Tibial nerve (tissue), 4 donors: ENCODE data around the gene GABRB2. TPM values are rescaled to one million over a fixed set of nuclear protein-coding genes. Genes with fewer than 3 reads are reported as not detected.

Source experiments
- DNase-seq, 2 donors: peaks; one replicate each; pipeline ENCODE4 v3.0.0-alpha.2; 2019; ENCODE audit warnings: low spot score in 2 of 2
- H3K27ac ChIP-seq, 4 donors: fragments of 200-600 bp; sonication (generic) in 3 of 4; one replicate each; pipeline ENCODE4 v1.5.1; 2017 to 2019; ENCODE audit warnings: mild to moderate bottlenecking in 1 of 4
- H3K27me3 ChIP-seq, 2 donors: fragments of 200-600 bp; sonication (generic) in 1 of 2; one replicate each; pipeline versions ENCODE4 v1.5.1 to v1.6.0; 2017 to 2019
- H3K36me3 ChIP-seq, 3 donors: fragments of 200-600 bp; sonication (generic); one replicate each; pipeline ENCODE4 v1.5.1; 2018 to 2019
- H3K4me1 ChIP-seq, 4 donors: fragments of 200-600 bp; sonication (generic) in 3 of 4; one replicate each; pipeline ENCODE4 v1.5.1; 2017 to 2019
- H3K4me3 ChIP-seq, 4 donors: fragments of 200-600 bp; sonication (generic) in 3 of 4; one replicate each; pipeline ENCODE4 v1.5.1; 2017 to 2019; ENCODE audit warnings: mild to moderate bottlenecking in 1 of 4, moderate library complexity in 1 of 4
- H3K9me3 ChIP-seq, 4 donors: fragments of 200-600 bp; sonication (generic) in 3 of 4; one replicate each; pipeline ENCODE4 v1.5.1; 2017 to 2019
- CTCF ChIP-seq, 5 experiments: fragments of 200-600 bp in 3 of 5; fragments of 450-650 bp in 2 of 5; sonication (generic) in 3 of 5; IDR thresholded peaks; one replicate each; pipeline ENCODE4 v1.5.1; 2016 to 2019; ENCODE audit warnings: antibody characterized with exemption in 5 of 5, mild to moderate bottlenecking in 3 of 5, moderate library complexity in 2 of 5
- EP300 ChIP-seq, 2 donors: sonication (generic); formaldehyde crosslinking; IDR thresholded peaks; one replicate each; pipeline ENCODE4 v1.6.1; 2017; ENCODE audit warnings: antibody characterized with exemption in 2 of 2, mild to moderate bottlenecking in 1 of 2
- POLR2A ChIP-seq, 2 donors: fragments of 450-650 bp; IDR thresholded peaks; one replicate each; pipeline ENCODE4 v1.6.1; 2017; ENCODE audit warnings: antibody characterized with exemption in 2 of 2, mild to moderate bottlenecking in 2 of 2, moderate library complexity in 2 of 2
- WGBS, 2 donors: methylation state at CpG; one replicate each; pipeline ENCODE4 v1.1.5; 2018; 5-methylcytosine and 5-hydroxymethylcytosine counted together
- total RNA-seq, 4 donors: library from RNA; depleted of rRNA; stranded (reverse); fragments of >200 nt; gene quantifications; one replicate each; pipeline ENCODE4 v1.1.0, GENCODE V29; 2016

Gene GABRB2
- total RNA-seq, 4 donors from 2014 or later, result 0.39 to 3.9 (median 3.0) TPM

GRCh38 chr5:161546095-161546469, 443 bp downstream of the GABRB2 start:
- TF ChIP-seq POLR2A (IDR thresholded peaks at IDR 0.05) (no peak), EP300 (IDR thresholded peaks at IDR 0.05) (no peak), CTCF (IDR thresholded peaks at IDR 0.05) (no peak)
- Histone ChIP-seq H3K27me3 (peaks cover 2 to 48% of the 10 kb centered on the region in 2 donors), H3K4me3 (peak overlapping the region in 3 of 4 donors; percentile 24 to 55 (median 34)), H3K9me3 (no peaks in the 10 kb centered on the region), H3K36me3 (no peaks in the 10 kb centered on the region), H3K4me1 (peaks cover 0 to 40% (median 8%) of the 10 kb centered on the region in 4 donors), H3K27ac (no peak overlapping the region)
- DNase-seq, result no peak
- 5 to 19% methylated on average over 8 of the region's 8 CpGs for WGBS, 2 donors

GRCh38 chr5:161545344-161546094, 1.0 kb downstream of the GABRB2 start:
- H3K4me3 ChIP-seq, result peak overlapping the region in 1 of 4 donors; percentile 55
- TF ChIP-seq CTCF (IDR thresholded peaks at IDR 0.05), result no peak
- TF ChIP-seq POLR2A (IDR thresholded peaks at IDR 0.05), result no peak
- no peak for TF ChIP-seq EP300 (IDR thresholded peaks at IDR 0.05)
- 16 to 17% methylated on average over 8 of the region's 8 CpGs for WGBS, 2 donors

GRCh38 chr5:161544350-161544765, 2.2 kb downstream of the GABRB2 start:
- TF ChIP-seq CTCF (IDR thresholded peaks at IDR 0.05) (peak; percentile 56 to 75 (median 63)), POLR2A (IDR thresholded peaks at IDR 0.05) (no peak)
- peaks cover 2 to 47% of the 10 kb centered on the region in 2 donors for H3K27me3 ChIP-seq
- no peak for DNase-seq
- no peak overlapping the region for H3K4me3 ChIP-seq
- WGBS, 2 donors, result 3 to 5% methylated on average over 7 of the region's 7 CpGs
- no peak overlapping the region for H3K27ac ChIP-seq
- no peaks in the 10 kb centered on the region for H3K36me3 ChIP-seq
- H3K4me1 ChIP-seq, result peaks cover 0 to 40% (median 8%) of the 10 kb centered on the region in 4 donors
- H3K9me3 ChIP-seq, result no peaks in the 10 kb centered on the region

More at GRCh38 chr5:161545344-161546094, 1.0 kb downstream of the GABRB2 start:
- Histone ChIP-seq H3K4me1 (peaks cover 0 to 40% (median 8%) of the 10 kb centered on the region in 4 donors), H3K27ac (no peak overlapping the region), H3K27me3 (peaks cover 2 to 48% of the 10 kb centered on the region in 2 donors), H3K36me3 (no peaks in the 10 kb centered on the region), H3K9me3 (no peaks in the 10 kb centered on the region)
- DNase-seq, result no peak

DNA sequence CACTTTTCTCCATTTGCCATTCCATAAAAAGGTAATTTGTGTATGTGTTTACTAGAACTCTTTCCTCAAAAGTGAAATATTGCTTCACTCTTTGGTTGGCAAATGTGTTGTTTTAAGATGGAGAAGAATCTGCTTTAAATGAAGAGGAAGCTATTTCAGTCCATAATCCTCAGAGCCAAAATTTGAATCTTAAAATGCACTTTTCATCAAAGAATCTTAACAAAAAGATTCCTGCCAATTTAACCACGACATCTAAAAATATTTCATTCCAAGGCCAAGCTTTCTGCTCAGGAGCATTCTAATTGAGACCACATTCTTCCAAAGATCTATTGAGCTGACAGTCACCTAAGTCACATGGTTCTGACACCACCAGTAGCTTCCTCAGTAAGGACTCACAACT, 7.5 kb downstream of the GABRB2 start:
- no peak for TF ChIP-seq POLR2A (IDR thresholded peaks at IDR 0.05)
- TF ChIP-seq CTCF (IDR thresholded peaks at IDR 0.05), result no peak
- TF ChIP-seq EP300 (IDR thresholded peaks at IDR 0.05), result no peak
- peaks cover 0 to under 1% (median 0%) of the 10 kb centered on the region in 4 donors for H3K4me1 ChIP-seq
- DNase-seq, result no peak
- WGBS, 2 donors, result 34 to 55% methylated on average over 1 of the region's 1 CpG
- no peaks in the 10 kb centered on the region for H3K36me3 ChIP-seq
- no peaks in the 10 kb centered on the region for H3K9me3 ChIP-seq
- H3K27ac ChIP-seq, result no peak overlapping the region
- no peaks in the 10 kb centered on the region for H3K27me3 ChIP-seq
- H3K4me3 ChIP-seq, result no peak overlapping the region

DNA sequence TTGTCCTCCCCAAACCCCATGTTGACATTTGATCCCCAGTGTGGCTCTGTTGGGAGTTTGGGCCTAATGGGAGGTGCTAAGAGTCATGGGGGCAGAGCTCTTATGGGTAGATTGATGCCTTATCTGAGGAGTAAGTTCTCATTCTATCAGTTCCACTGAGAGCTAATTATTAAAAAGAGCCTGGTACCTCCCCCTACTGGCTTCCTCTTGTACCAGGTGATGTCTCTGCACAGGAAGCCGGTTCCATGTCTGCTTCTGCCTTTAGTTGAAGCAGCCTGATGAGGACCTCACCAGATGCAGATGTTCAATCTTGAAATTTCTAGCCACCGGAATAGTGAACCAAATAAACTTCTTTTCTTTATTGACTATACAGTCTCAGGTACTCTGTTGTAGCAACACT, 10.8 kb downstream of the GABRB2 start:
- H3K36me3 ChIP-seq, result no peaks in the 10 kb centered on the region
- 77% methylated on average over 2 of the region's 2 CpGs for WGBS, 2 donors
- TF ChIP-seq CTCF (IDR thresholded peaks at IDR 0.05) (no peak), POLR2A (IDR thresholded peaks at IDR 0.05) (no peak)

More for the DNA sequence above, 10.8 kb downstream of the GABRB2 start:
- no peak for DNase-seq
- Histone ChIP-seq H3K4me1 (no peaks in the 10 kb centered on the region), H3K4me3 (no peak overlapping the region), H3K27me3 (no peaks in the 10 kb centered on the region), H3K27ac (no peak overlapping the region), H3K9me3 (no peaks in the 10 kb centered on the region)
